Measurements from ENCODE around the gene CHCHD4. TPM values are rescaled to one million over a fixed set of nuclear protein-coding genes. Genes with fewer than 3 reads are reported as not detected.

Gene CHCHD4
- total RNA-seq, 1 experiment from 2014 or later: 27.5 TPM

DNA sequence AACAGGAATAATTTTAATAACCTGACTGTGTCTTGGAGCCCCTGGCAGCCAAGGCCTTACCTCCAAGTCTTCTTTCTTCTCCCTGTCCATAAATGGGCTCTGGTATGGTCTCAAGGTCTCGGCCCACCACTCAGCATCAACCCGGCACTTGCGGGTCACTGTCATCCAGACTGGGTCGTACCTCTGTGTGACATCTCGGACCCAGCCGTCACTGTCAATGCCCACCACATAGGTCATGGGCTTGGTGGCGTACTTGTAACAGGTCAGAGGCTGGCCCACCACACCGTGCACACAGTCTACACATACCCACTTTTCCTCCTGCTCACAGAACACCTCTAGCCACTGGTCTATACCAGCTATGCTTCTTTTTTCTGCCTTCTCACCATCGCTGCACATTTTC is 33.3 kb upstream of the CHCHD4 start (continued):
- TF ChIP-seq, protein P1, sequence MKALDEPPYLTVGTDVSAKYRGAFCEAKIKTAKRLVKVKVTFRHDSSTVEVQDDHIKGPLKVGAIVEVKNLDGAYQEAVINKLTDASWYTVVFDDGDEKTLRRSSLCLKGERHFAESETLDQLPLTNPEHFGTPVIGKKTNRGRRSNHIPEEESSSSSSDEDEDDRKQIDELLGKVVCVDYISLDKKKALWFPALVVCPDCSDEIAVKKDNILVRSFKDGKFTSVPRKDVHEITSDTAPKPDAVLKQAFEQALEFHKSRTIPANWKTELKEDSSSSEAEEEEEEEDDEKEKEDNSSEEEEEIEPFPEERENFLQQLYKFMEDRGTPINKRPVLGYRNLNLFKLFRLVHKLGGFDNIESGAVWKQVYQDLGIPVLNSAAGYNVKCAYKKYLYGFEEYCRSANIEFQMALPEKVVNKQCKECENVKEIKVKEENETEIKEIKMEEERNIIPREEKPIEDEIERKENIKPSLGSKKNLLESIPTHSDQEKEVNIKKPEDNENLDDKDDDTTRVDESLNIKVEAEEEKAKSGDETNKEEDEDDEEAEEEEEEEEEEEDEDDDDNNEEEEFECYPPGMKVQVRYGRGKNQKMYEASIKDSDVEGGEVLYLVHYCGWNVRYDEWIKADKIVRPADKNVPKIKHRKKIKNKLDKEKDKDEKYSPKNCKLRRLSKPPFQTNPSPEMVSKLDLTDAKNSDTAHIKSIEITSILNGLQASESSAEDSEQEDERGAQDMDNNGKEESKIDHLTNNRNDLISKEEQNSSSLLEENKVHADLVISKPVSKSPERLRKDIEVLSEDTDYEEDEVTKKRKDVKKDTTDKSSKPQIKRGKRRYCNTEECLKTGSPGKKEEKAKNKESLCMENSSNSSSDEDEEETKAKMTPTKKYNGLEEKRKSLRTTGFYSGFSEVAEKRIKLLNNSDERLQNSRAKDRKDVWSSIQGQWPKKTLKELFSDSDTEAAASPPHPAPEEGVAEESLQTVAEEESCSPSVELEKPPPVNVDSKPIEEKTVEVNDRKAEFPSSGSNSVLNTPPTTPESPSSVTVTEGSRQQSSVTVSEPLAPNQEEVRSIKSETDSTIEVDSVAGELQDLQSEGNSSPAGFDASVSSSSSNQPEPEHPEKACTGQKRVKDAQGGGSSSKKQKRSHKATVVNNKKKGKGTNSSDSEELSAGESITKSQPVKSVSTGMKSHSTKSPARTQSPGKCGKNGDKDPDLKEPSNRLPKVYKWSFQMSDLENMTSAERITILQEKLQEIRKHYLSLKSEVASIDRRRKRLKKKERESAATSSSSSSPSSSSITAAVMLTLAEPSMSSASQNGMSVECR (CRISPR knock-in tag; IDR thresholded peaks at IDR 0.05; ENCODE audit: borderline replicate concordance): no peak
- TF ChIP-seq ZNF121 (CRISPR knock-in tag; IDR thresholded peaks at IDR 0.05) (no peak), CREM (CRISPR knock-in tag; IDR thresholded peaks at IDR 0.05) (no peak)
- TF ChIP-seq, protein P2, sequence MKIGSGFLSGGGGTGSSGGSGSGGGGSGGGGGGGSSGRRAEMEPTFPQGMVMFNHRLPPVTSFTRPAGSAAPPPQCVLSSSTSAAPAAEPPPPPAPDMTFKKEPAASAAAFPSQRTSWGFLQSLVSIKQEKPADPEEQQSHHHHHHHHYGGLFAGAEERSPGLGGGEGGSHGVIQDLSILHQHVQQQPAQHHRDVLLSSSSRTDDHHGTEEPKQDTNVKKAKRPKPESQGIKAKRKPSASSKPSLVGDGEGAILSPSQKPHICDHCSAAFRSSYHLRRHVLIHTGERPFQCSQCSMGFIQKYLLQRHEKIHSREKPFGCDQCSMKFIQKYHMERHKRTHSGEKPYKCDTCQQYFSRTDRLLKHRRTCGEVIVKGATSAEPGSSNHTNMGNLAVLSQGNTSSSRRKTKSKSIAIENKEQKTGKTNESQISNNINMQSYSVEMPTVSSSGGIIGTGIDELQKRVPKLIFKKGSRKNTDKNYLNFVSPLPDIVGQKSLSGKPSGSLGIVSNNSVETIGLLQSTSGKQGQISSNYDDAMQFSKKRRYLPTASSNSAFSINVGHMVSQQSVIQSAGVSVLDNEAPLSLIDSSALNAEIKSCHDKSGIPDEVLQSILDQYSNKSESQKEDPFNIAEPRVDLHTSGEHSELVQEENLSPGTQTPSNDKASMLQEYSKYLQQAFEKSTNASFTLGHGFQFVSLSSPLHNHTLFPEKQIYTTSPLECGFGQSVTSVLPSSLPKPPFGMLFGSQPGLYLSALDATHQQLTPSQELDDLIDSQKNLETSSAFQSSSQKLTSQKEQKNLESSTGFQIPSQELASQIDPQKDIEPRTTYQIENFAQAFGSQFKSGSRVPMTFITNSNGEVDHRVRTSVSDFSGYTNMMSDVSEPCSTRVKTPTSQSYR (CRISPR knock-in tag; IDR thresholded peaks at IDR 0.05): no peak

DNA sequence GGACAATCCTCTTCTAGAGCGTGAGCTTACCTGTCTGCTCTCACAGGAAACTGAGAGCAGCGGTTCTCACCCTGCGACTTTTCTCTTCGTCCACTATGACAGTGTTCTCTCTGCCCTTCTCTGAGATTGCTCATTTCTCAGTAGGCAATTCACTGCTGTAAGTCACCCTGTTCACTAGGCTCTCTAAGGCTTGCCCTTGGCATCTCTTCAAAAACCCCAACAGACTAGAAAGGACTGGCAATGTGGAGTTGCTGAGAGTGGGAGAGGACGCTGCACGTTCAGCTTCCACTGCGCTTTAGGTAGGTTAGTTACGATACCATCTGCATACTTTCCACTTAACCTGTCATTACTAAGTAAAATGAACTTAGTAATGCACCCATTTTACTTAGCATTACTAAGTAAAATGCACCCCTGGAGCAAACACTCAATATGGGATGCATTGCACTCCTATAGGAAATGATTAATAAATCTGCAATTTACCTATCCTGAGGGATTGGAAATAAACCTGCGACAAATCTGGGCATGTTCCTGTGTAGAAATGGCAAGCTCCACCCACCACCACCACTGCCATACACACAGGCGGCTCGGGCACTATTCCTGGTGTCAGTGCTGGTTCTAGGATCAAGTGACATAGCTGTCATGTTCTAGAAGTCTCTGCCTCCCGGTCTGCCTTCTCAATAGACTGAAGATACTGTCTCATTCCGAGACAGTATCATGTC is 32.3 kb upstream of the CHCHD4 start:
- no peak for ATAC-seq
- no peak overlapping the region for H3K4me3 Mint-ChIP-seq
- TF ChIP-seq, protein P3, sequence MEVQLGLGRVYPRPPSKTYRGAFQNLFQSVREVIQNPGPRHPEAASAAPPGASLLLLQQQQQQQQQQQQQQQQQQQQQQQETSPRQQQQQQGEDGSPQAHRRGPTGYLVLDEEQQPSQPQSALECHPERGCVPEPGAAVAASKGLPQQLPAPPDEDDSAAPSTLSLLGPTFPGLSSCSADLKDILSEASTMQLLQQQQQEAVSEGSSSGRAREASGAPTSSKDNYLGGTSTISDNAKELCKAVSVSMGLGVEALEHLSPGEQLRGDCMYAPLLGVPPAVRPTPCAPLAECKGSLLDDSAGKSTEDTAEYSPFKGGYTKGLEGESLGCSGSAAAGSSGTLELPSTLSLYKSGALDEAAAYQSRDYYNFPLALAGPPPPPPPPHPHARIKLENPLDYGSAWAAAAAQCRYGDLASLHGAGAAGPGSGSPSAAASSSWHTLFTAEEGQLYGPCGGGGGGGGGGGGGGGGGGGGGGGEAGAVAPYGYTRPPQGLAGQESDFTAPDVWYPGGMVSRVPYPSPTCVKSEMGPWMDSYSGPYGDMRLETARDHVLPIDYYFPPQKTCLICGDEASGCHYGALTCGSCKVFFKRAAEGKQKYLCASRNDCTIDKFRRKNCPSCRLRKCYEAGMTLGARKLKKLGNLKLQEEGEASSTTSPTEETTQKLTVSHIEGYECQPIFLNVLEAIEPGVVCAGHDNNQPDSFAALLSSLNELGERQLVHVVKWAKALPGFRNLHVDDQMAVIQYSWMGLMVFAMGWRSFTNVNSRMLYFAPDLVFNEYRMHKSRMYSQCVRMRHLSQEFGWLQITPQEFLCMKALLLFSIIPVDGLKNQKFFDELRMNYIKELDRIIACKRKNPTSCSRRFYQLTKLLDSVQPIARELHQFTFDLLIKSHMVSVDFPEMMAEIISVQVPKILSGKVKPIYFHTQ (CRISPR knock-in tag; IDR thresholded peaks at IDR 0.05): no peak
- TF ChIP-seq ZNF671 (CRISPR knock-in tag; IDR thresholded peaks at IDR 0.05): no peak
- TF ChIP-seq, protein P4, sequence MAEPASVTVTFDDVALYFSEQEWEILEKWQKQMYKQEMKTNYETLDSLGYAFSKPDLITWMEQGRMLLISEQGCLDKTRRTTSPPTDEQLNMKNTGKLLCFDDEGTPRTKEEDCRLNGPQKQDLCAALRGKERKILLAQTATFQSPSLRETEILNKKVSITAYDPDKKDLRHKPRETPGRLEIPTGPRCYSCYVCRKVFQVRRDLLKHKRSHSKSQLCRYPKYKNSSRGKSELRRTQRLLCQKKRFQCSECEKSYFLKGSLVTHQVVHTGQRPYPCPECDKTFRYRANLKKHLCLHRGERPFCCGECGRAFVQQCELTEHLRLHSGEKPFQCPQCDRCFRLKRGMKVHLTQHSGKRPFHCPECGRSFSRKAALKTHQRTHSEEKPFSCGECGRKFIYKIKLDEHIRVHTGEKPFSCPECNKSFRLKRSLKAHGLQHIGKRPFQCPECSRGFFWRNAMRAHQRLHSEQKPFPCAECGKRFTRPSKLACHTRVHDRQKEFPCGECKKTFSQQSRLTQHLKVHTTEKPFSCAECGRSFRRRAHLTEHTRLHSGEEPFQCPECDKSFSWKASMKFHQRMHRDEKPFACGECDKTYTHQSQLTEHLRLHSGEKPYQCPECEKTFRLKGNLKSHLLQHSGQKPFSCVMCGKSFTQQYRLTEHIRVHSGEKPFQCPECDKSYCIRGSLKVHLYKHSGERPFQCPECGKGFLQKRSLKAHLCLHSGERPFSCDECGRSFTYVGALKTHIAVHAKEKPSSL (CRISPR knock-in tag; conservative IDR thresholded peaks at IDR 0.05): no peak
- no peak for TF ChIP-seq OVOL2 (CRISPR knock-in tag; IDR thresholded peaks at IDR 0.05; ENCODE audit: borderline replicate concordance)
- TF ChIP-seq TCF7 (CRISPR knock-in tag; IDR thresholded peaks at IDR 0.05; ENCODE audit: low read depth): no peak
- TF ChIP-seq CBFB (CRISPR knock-in tag; IDR thresholded peaks at IDR 0.05; ENCODE audit: low read depth): no peak
- TF ChIP-seq ELF4 (CRISPR knock-in tag; IDR thresholded peaks at IDR 0.05; ENCODE audit: low read depth): no peak
- TF ChIP-seq RELA (CRISPR knock-in tag; IDR thresholded peaks at IDR 0.05; ENCODE audit: borderline replicate concordance): no peak
- no peak for DNase-seq (ENCODE audit: low spot score)
- ChIA-PET POLR2A (no interaction called here), CTCF (interaction anchor here (1.3 kb wide), 1 partner anchor 46 kb away, joined by 4 read pairs; no protein-coding TSS in a partner anchor)
- peaks cover 13% of the 10 kb centered on the region for H3K9me3 Mint-ChIP-seq
- H3K4me1 Mint-ChIP-seq: no peaks in the 10 kb centered on the region; the same call in 1 of the 2 replicates
- H3K27ac Mint-ChIP-seq: no peak overlapping the region
- peaks cover 66% of the 10 kb centered on the region for H3K36me3 Mint-ChIP-seq
- no peaks in the 10 kb centered on the region for H3K27me3 Mint-ChIP-seq (ENCODE audit: low read depth)
